ENCODE measurements around the gene CTXN1. TPM values are rescaled to one million over a fixed set of nuclear protein-coding genes. Genes with fewer than 3 reads are reported as not detected.
A peak's percentile ranks its signal among the peaks of the same experiment; 100 is the strongest.

CTXN1 gene
- total RNA-seq, 4 donors from 2014 or later = 1.6 to 2.5 (median 2.4) TPM; not detected in 1

DNA sequence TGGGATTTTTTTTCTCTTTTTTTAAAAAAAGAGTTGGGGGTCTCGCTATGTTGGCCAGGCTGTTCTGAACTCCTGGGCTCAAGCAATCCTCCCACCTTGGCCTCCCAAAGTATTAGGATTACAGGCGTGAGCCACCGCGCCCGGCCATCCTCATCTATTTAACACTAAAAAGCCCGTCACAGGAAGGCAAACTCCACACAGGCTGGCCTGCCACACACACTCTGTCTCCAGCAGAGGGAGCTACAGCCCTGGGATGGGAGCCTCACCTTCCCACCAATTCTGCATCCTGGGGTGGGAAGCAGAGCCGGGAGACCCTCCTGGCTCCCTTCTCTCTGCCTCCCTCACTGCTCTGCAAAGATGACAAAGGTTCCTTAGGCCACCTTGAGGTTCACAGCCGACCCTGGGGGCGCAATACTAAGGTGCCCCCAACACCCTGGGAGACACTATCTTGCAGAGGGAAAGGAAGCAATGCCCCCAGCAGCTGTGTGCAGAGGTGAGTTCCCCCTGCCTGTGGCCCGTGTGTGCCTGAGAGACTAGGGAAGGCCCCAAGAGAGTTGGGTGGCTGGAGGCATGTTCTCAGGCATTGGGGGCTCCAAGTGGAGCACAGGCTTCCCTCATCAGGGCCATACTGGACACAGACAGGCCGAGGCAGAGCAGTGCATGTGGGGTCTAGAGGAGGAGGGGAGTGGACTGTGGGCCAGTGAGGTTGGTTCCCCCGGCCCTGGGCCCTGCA lies 44.9 kb upstream of the CTXN1 start:
- H3K9me3 ChIP-seq = no peaks in the 10 kb centered on the region
- H3K27me3 ChIP-seq = no peaks in the 10 kb centered on the region
- no peak for TF ChIP-seq POLR2A (IDR thresholded peaks at IDR 0.05)
- TF ChIP-seq, protein P1, sequence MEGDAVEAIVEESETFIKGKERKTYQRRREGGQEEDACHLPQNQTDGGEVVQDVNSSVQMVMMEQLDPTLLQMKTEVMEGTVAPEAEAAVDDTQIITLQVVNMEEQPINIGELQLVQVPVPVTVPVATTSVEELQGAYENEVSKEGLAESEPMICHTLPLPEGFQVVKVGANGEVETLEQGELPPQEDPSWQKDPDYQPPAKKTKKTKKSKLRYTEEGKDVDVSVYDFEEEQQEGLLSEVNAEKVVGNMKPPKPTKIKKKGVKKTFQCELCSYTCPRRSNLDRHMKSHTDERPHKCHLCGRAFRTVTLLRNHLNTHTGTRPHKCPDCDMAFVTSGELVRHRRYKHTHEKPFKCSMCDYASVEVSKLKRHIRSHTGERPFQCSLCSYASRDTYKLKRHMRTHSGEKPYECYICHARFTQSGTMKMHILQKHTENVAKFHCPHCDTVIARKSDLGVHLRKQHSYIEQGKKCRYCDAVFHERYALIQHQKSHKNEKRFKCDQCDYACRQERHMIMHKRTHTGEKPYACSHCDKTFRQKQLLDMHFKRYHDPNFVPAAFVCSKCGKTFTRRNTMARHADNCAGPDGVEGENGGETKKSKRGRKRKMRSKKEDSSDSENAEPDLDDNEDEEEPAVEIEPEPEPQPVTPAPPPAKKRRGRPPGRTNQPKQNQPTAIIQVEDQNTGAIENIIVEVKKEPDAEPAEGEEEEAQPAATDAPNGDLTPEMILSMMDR (IDR thresholded peaks at IDR 0.05) = peak in 5 of 6 experiments; percentile 12 to 65 (median 53)
- H3K4me3 ChIP-seq = no peak overlapping the region
- H3K36me3 ChIP-seq = peaks cover 0 to 86% (median 0%) of the 10 kb centered on the region in 3 donors
- H3K27ac ChIP-seq = no peak overlapping the region
- DNase-seq = peak in 1 of 3 donors; percentile 54
- H3K4me1 ChIP-seq = no peaks in the 10 kb centered on the region

DNA sequence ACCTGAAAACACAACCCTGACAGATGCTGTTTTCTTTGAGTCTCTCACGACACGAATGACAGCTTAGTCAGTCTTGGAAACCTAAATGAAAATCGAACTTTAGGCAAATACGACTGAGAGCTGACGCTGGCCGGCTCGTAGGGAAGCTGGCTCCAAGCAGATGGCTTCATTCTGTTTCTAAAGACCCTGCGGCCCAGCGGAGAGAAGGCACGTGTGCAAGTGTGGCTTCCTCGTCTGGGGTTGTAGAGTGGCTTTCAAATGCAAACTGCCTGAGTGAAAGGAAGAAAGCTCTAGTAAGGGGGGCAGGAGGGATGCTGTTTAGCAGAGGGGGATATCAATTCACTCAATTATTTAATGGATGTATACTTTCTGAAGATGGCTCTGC lies 43.6 kb upstream of the CTXN1 start:
- TF ChIP-seq POLR2A (IDR thresholded peaks at IDR 0.05) = no peak
- TF ChIP-seq, protein P1 (IDR thresholded peaks at IDR 0.05) = no peak
- Histone ChIP-seq H3K36me3 (peaks cover 0 to 88% (median 0%) of the 10 kb centered on the region in 3 donors), H3K27ac (no peak overlapping the region), H3K4me1 (no peaks in the 10 kb centered on the region), H3K9me3 (no peaks in the 10 kb centered on the region), H3K27me3 (no peaks in the 10 kb centered on the region), H3K4me3 (no peak overlapping the region)
- DNase-seq = no peak

GRCh38 chr19:7968796-7969554 lies 43.0 kb upstream of the CTXN1 start:
- TF ChIP-seq, protein P1 (IDR thresholded peaks at IDR 0.05) = no peak
- TF ChIP-seq POLR2A (IDR thresholded peaks at IDR 0.05) = no peak
- Histone ChIP-seq H3K27me3 (no peaks in the 10 kb centered on the region), H3K9me3 (no peaks in the 10 kb centered on the region), H3K27ac (no peak overlapping the region), H3K36me3 (peaks cover 0 to 88% (median 0%) of the 10 kb centered on the region in 3 donors), H3K4me3 (no peak overlapping the region), H3K4me1 (no peaks in the 10 kb centered on the region)
- DNase-seq = no peak

DNA sequence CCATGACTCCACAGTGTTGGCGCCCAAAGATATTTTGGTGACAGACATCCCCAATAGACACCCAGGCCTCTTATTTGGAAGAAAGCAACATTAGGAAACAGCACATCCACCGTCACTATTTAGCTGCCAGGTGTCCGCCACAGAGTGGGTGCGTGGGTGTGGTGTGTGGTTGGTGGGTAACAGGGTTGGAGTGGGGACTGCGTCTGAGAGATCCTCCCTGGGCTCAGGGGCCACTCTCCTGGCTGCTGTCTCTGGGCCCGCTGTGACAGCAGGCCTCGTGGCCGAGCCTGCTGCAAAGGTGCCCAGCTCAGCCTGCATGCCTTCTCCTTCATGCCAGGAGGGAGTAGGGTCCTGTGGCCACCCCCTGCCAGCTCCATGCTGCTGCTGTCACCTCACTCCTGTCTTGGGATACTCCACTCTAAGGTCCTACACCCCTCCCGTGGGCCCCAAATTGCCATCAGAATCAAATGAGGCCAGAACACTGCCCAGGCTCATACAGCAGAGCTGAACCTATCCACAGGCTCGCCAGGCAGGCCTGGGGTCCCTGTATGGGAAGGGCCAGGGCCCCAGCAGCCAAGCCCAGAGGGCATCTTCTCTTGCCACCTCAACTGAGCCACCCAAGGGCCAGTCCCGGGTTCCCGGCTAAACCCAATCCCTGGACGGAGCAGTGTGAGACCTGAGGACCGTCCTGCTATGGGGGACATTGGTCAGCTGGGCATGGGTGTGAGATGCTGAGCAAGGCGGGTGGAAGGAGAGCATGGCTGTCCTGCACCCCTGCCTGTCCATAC lies 42.3 kb upstream of the CTXN1 start:
- no peaks in the 10 kb centered on the region for H3K4me1 ChIP-seq
- H3K27ac ChIP-seq = no peak overlapping the region
- no peak overlapping the region for H3K4me3 ChIP-seq
- H3K27me3 ChIP-seq = no peaks in the 10 kb centered on the region
- TF ChIP-seq, protein P1 (IDR thresholded peaks at IDR 0.05) = no peak
- no peak for TF ChIP-seq POLR2A (IDR thresholded peaks at IDR 0.05)
- H3K36me3 ChIP-seq = peaks cover 0 to 88% (median 0%) of the 10 kb centered on the region in 3 donors
- H3K9me3 ChIP-seq = no peaks in the 10 kb centered on the region
- DNase-seq = no peak

DNA sequence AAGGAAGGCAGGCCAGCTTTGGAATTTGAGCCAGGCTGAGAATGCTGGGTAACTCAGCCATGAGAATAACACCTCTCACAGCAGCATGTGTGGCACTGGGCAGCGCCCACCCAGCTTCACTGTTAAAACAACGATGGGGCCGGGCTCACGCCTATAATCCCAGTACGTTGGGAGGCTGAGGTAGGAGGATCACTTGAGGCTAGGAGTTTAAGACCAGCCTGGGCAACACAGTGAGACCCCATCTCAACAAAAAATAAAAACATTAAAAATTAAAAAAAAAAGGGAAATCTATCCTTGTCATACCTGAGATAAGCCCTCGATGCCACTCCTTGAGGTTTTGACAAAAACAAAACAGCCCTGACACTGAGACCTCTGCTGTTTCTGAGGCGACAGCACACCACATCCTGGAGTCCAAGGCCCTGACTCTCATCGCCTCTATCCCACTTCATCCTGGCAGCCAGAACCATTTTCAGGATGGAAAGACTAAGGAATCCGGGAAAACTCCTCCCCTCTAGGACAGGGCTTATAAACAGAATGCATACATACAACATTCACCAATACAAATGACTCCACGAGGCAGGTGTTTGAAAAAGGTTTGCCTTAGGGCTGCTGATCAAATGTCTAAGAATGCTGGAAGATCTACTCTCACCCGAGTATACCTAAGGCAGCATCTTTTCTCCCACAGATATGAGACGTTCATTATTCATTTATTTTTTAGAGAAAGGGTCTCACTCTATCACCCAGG lies 40.2 kb upstream of the CTXN1 start:
- TF ChIP-seq, protein P1 (IDR thresholded peaks at IDR 0.05) = no peak
- TF ChIP-seq POLR2A (IDR thresholded peaks at IDR 0.05) = no peak
- no peak overlapping the region for H3K27ac ChIP-seq
- H3K4me1 ChIP-seq = no peaks in the 10 kb centered on the region
- no peak overlapping the region for H3K4me3 ChIP-seq
- DNase-seq = no peak
- H3K36me3 ChIP-seq = peaks cover 0 to 91% (median 0%) of the 10 kb centered on the region in 3 donors
- no peaks in the 10 kb centered on the region for H3K27me3 ChIP-seq
- H3K9me3 ChIP-seq = no peaks in the 10 kb centered on the region
